NOMO-1 (cell line): Measurements from ENCODE around the gene ZBTB9.
"Not testable (repeated sequence)": the region's sequence is repeated elsewhere in the genome, so short reads cannot be mapped to it uniquely, and the experiment has no call there.

Experiments
- DNase-seq, 2 experiments: peaks; one replicate each; lab custom pipeline; 2025; ENCODE audit not compliant: unreplicated experiment in 2 of 2; lab: John Stamatoyannopoulos, UW

The ZBTB9 gene

DNA sequence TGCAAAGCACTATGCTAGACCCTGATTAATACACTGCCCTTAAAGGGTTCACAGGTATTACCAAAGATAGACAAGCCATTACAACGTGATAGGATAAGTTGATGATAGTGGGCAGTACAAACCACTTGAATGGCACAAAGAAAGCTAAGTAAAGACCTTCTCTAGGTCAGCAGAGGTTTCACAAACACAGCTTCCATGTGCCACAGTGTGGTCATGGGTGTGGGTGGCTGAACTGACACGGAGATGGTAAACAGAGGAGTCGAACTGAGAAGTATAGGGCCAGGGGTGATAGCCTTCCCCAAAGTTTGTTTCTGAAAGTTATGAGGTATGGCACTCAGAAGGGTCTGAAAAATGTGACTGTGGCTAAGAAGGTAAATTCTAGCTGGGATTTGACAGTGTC is 4.3 kb downstream of the ZBTB9 start:
- DNase-seq, result no peak

DNA sequence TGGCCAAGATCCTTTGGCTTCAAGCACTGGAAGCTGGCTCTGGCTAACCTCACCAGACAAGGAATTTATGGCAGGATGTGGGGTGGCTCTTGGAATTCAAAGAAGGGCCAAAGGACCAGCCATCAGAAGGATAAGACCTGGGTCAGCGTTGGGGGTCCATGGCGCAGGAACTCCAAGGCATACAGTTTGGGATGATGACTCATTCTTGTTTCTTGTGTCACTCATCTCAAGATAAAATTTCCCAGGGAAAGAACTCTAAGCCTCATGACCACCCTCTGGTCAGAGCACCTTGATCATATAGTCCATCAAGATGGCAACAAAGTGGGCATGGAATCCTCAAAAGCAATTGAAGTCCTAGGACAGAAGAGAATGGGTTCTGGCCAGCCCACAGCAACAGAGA is 4.8 kb downstream of the ZBTB9 start:
- no peak for DNase-seq

DNA sequence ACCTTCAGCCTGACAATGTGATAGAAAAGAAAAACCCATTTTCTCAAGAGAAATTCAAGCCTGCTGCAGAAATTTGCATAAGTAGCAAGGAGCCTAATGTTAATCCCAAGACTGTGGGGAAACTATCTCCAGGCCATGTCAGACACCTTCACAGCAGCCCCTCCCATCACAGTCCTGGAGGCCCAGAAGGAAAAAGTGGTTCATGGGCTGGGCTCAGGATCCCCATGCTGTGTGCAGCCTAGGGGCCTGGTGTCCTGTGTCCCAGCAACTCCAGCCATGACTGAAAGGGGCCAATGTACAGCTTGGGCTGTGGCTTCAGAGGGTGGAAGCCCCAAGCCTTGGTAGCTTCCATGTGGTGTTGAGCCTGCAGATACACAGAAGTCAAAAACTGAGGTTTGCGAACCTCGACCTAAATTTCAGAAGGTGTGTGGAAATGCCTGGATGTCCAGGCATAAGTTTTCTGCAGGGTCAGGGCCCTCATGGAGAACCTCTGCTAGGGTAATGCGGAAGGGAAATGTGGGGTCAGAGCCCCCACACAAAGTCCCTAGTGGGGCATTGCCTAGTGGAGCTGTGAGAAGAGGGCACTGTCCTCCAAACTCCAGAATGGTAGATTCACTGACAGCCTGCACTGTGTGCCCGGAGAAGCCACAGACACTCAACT is 11.8 kb downstream of the ZBTB9 start:
- DNase-seq, result no peak

DNA sequence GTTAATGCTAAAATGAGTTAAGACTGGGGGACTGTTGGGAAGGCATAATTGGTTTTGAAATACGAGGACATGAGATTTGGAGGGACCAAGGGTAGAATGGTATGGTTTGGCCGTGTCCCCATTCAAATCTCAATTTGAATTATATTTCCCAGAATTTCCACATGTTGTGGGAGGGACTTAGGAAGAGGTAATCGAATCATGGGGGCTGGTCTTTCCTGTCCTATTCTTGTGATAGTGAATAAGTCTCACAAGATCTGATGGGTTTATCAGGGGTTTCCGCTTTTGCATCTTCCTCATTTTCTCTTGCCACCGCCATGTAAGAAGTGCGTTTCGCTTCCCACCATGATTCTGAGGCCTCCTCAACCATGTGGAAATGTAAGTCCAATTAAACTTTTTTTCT is 12.7 kb downstream of the ZBTB9 start:
- no peak for DNase-seq

DNA sequence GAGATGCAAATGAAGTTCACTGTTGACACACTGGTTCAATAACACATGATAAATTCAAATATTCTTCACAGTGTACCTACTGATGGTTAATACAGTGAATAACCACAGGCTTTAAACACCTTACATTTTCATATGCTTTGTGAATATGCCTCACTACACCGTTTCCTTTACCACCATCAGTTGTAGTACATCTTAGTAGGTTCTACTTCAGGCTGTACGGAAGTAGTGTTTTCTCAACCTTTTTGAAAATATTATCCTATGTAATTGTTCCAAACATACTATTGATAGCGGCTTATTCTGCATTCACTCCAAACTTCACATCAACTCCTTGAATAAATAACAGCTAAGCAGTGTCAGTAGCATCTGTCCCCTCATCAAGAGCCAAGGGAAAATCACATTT is 15.3 kb downstream of the ZBTB9 start:
- DNase-seq, result no peak

DNA sequence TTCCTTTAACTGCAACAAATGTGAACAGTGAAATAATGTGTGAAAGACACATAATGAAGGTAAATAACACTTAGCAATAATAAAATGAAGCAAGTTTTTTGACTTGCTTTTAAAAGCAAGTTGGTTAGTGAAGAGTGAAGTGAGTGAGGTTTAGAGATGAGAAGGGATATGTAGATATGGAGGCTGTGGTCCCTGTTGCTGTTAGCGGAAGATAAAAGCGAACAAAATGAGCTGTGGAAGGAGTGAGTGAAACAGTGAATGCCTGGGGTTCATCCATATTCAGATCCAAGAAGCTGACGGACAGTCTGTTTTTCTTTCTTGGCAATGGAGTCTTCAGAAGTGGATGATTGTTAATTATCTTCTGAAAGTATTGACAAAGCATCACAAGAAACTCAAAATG is 23.5 kb downstream of the ZBTB9 start:
- DNase-seq, result no peak

DNA sequence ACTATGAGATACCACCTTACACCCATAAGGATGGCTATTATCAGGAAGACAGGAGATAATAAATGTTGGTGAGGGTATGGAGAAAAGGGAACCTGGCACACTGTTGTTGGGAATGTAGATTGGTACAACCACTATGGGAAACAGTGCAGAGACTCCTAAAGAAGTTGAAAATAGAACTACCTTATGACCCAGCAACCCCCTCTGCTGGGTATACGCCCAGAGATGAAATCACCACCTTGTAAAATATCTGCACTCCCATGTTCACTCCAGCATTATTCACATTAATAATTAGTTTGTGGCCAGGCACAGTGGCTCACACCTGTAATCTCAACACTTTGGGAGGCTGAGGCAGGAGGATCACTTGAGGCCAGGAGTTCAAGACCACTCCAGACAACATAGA is 26.8 kb downstream of the ZBTB9 start:
- DNase-seq, result no peak

DNA sequence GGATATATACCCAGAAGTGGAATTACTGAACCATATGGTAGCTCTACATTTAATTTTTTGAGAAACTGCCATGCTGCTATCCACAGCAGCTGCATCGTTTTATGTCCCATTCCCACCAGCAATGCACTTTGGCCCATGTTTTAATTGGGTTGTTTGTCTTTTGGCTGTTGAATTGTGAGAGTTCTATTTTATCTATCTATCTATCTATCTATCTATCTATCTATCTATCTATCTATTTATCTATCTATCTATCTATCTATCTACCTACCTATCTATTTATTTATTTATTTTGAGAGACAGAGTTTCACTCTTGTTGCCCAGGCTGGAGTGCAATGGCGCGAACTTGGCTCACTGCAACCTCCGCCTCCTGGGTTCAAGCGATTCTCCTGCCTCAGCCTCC is 28.2 kb downstream of the ZBTB9 start:
- not testable (repeated sequence) for DNase-seq

DNA sequence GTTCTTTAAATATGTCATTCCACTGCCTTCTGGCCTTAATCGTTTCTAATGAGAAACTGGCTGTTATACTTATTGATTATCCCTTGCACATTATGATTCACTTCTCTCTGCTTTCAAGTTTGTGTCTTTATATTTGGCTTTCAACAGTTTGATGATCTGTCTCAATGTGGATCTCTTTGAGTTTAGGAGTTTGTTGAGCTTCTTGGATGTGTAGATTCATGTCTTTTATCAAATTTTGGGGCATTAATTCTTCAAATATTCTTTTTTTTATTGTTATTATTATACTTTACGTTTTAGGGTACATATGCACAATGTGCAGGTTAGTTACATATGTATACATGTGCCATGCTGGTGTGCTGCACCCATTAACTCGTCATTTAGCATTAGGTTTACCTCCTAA is 29.3 kb downstream of the ZBTB9 start:
- no peak for DNase-seq

DNA sequence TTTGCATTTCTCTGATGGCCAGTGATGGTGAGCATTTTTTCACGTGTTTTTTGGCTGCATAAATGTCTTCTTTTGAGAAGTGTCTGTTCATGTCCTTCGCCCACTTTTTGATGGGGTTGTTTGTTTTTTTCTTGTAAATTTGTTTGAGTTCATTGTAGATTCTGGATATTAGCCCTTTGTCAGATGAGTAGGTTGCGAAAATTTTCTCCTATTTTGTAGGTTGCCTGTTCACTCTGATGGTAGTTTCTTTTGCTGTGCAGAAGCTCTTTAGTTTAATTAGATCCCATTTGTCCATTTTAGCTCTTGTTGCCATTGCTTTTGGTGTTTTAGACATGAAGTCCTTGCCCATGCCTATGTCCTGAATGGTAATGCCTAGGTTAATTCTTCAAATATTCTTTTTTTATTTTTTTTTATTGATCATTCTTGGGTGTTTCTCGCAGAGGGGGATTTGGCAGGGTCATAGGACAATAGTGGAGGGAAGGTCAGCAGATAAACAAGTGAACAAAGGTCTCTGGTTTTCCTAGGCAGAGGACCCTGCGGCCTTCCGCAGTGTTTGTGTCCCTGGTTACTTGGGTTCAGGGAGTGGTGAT is 30.4 kb downstream of the ZBTB9 start:
- DNase-seq, result not testable (repeated sequence)

DNA sequence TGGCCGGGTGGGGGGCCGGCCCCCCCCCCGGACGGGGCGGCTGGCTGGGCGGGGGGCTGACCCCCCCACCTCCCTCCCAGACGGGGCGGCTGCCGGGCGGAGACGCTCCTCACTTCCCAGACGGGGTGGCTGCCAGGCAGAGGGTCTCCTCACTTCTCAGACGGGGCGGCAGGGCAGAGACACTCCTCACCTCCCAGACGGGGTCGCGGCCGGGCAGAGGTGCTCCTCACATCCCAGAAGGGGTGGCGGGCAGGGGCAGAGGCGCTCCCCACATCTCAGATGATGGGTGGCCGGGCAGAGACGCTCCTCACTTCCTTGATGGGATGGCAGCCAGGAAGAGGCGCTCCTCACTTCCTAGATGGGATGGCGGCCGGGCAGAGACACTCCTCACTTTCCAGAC is 31.3 kb downstream of the ZBTB9 start:
- DNase-seq, result not testable (repeated sequence)

DNA sequence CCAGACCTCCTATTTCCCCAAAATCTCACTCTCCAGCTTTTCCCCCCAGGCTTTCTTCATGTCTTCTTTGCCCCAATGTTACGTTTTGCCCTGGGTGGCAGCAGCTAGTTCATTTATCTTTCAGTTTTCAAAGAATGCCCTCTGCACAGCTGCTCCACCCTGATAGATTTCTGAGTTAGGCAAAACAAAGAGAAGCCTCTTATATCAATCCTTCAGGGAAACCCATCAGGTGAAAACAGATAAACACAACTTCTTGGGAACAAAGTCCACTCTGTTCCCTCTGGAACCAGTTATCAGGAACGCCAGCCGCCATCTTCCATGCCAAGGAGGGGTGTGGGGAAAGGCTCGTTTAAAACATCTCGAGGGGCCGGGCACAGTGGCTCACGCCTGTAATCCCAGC is 34.0 kb downstream of the ZBTB9 start:
- no peak for DNase-seq

DNA sequence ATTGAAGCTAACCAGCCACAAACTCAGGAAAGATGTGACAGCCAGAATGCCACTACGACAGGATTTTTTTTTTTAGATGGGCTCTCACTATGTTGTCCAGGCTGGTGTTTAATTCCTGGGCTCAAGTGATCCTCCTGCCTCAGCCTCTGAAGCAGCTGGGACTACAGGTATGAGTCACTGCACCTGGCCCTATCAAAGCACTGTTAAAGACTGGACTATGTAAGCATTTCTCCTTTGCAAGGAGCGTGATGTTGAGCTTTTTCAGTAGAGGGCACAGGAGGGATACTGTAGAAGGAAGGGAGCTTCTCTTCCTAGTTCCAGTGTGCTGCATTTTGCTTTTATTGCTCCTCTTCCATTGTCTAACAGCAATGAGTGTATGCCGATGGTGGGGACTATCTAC is 35.8 kb downstream of the ZBTB9 start:
- DNase-seq, result no peak

DNA sequence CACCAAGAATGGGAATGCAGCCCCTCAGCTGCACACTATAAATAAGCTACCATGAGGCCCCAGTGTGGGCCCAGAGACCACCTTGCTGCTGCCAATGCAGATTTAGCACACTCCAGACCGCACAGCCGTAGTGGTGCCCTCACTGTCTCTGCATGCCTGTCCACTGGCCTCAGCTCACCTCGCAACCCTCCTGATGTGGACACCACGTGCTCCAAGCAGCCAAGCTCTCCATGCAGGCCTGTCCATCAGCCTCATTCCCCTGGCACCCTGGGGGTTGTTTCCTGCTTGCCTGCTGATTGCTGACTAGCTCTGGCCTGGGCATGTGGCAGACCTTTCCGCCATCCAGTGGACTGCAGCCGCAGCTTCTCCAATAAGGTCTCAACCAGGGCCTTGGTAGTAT is 36.2 kb downstream of the ZBTB9 start:
- DNase-seq, result no peak

DNA sequence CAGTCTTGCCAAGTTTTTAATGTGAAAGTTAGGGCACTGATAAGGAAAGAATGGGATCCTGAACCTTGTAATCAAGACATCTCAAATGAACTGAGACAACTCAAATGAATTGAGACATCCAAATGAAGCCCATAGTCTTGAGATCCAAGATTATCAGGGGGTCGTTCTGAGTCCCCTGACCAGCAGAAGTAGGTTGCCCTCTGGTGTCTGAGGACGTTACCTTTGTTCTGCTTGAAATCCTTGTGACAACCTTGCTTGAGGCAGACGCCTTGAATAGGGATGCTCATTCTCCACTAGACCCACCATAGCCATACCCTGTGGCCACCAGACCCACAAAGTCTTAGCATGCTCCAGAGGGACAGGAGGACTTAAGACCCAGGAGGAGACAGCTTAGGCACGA is 37.7 kb downstream of the ZBTB9 start:
- no peak for DNase-seq

DNA sequence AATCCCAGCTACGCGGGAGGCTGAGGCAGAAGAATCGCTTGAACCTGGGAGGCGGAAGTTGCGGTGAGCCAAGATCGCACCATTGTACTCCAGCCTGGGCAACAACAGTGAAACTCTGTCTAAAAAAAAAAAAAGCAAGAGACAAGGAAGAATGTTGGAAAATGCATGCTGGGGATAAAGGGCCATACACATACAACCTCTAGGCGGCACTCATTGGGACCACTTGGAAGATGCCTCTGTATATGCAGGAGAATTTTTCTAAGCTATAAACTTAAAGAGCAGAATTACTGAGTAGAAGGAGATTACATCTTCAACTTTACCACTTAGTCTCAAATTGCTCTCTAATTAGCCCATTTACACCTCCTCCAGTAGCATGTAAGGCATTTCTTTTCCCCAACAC is 42.8 kb downstream of the ZBTB9 start:
- DNase-seq, result no peak

DNA sequence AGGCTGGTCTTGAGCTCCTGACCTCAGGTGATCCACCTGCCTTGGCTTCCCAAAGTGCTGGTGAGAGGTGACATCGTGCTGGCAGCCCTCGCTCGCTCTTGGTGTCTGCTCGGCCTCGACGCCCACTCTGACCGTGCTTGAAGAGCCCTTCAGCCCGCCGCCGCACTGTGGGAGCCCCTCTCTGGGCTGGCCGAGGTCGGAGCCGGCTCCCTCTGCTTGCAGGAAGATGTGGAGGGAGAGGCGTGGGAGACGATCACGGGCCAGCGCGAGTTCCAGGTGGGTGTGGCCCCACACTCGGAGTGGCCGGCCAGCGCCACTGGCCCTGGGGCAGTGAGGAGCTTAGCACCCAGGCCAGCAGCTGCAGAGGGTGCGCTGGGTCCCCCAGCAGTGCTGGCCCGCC is 48.1 kb downstream of the ZBTB9 start:
- no peak for DNase-seq

DNA sequence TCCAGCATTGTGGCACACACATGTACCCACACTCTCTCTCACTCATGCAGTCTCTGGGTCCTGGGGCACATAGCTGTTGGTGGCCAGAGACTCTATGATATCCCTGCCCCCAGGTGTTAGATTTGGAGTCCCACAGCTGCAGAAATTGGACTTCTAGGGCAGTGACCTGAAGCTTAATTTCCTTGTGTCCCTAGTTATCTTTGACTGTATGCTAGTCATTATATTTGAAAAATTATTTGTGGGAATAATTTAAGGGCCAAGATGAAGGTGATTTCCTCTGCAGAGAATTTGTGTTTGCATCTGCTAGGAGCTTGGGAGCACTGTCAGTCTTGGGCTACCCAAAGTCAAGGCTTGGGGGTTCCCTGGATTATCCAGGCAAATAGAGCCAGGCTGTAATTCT is 50.1 kb downstream of the ZBTB9 start:
- no peak for DNase-seq

DNA sequence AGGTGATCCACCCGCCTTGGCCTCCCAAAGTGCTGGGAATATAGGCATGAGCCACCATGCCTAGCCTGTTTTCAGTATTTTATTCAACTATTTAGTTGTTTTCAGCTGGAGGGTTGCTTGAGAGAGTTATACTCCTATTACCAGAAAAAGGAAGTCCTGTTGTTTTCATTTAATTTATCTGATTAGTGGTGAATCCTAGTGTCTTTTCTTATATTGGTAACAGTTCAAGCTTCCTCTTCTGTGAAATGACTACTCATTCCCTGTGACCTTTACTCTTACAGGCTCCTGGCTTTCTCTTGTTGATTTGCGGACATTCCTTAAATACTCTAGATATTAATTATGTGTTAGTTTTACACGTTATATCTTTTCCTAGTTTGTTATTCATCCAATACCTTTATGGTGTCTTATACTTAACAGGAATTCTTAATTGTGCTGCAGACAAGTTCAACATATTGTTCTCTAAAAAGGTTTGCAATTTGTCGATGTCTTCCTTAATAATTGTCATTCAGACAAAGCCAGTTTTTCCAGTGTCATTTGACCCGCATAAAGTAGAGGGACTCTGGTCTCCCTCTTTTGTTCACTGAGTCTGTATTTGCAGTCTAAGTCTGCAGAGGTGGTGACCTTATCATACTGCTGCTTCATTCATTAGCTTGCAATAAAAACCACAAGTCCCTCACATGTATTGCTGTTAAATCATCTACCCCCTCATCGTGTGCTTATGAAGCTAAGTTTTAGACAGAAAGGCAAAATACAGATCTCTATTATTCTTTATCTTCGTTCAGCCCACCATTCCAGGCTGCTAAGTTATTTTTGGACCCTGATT is 51.4 kb downstream of the ZBTB9 start:
- DNase-seq, result peak in 1 of 2 experiments; percentile 28
